K562 (cell line): Measurements from ENCODE around the gene ULBP1. TPM values are rescaled to one million over a fixed set of nuclear protein-coding genes. Genes with fewer than 3 reads are reported as not detected.
"Not testable (repeated sequence)": the region's sequence is repeated elsewhere in the genome, so short reads cannot be mapped to it uniquely, and the experiment has no call there.

ENCODE experiments used
- ATAC-seq: fragments of 200-7000 bp; cut with Tn5 transposase; 3 replicates; pipeline ENCODE4 v1.9.1; 2020; ENCODE audit warnings: moderate library complexity
- BruUV-seq: library from RNA; stranded (reverse); fragments of 400-500 nt; replicated peaks from 2 replicates; lab custom pipeline; 2021; lab: Mats Ljungman, UMichigan
- CTCF ChIA-PET: fragments of 300-600 bp; formaldehyde crosslinking; extraction: SDS; loops from one replicate; lab custom pipeline; 2021; ENCODE audit warnings: low intra/inter-chr PET ratio; lab: Yijun Ruan, JAX
- POLR2A ChIA-PET: fragments of 300-600, 350-650 bp; sonication (Branson Sonifier 250); formaldehyde crosslinking; extraction: SDS; loops from one replicate; lab custom pipeline; 2021; ENCODE audit warnings: antibody characterized with exemption, inconsistent platforms; lab: Yijun Ruan, JAX
- DNase-seq, 4 experiments: peaks; one replicate each; pipeline versions ENCODE4 v3.0.0 to v3.0.0-alpha.2; 2011 to 2018; ENCODE audit warnings: low spot score in 3 of 4, mixed read lengths in 3 of 4; ENCODE audit errors: extremely low read depth in 1 of 4
- FAIRE-seq: peaks from 2 replicates; lab custom pipeline; 2011; peaks lifted over from hg19 to GRCh38; lab: Jason Lieb, UNC
- H2AFZ ChIP-seq: 2 replicates; pipeline ENCODE4 v1.6.0; 2011; ENCODE audit warnings: low read depth, low read length, control low read depth, inconsistent platforms
- H3K27ac ChIP-seq: fragments of 200-600 bp; 3 replicates; pipeline ENCODE4 v1.8.0; 2011; ENCODE audit warnings: low read depth, mild to moderate bottlenecking, control low read depth, inconsistent platforms, low read length, moderate library complexity, mixed read lengths; ENCODE audit errors: extremely low read depth
- H3K27me3 ChIP-seq, 2 experiments: fragments of 300-600 bp in 1 of 2; 2 replicates in 1 of 2; 3 replicates in 1 of 2; pipeline versions ENCODE4 v1.6.0 to v1.8.0; 2011; ENCODE audit warnings: inconsistent platforms in 2 of 2, low read length in 2 of 2, mild to moderate bottlenecking in 1 of 2, mixed read lengths in 1 of 2, moderate library complexity in 1 of 2; ENCODE audit not compliant: control insufficient read depth in 2 of 2, insufficient read depth in 2 of 2
- H3K36me3 ChIP-seq: fragments of 300-600 bp; 3 replicates; pipeline ENCODE4 v1.8.0; 2011; ENCODE audit warnings: mild to moderate bottlenecking, low read length, inconsistent platforms; ENCODE audit not compliant: control insufficient read depth, insufficient read depth
- H3K4me1 ChIP-seq, 2 experiments: fragments of 200-600 bp in 1 of 2; replicated peaks in 1 of 2; 2 replicates in 1 of 2; 3 replicates in 1 of 2; pipeline versions ENCODE4 v1.5.1 to v1.8.0; 2011; ENCODE audit warnings: inconsistent platforms in 2 of 2, low read length in 2 of 2, mild to moderate bottlenecking in 1 of 2, mixed read lengths in 1 of 2, moderate library complexity in 1 of 2; ENCODE audit not compliant: control insufficient read depth in 2 of 2, insufficient read depth in 2 of 2
- H3K4me2 ChIP-seq: 2 replicates; pipeline ENCODE4 v1.6.1; 2011; ENCODE audit warnings: low read length, control low read depth, inconsistent platforms, mixed read lengths; ENCODE audit not compliant: insufficient read depth
- H3K4me3 ChIP-seq: fragments of 200-600 bp; sonication (generic), shearing (Covaris generic); 2 replicates; pipeline ENCODE4 v1.5.1; 2016; ENCODE audit warnings: control low read depth, inconsistent platforms
- H3K79me2 ChIP-seq: fragments of 200-600 bp; 3 replicates; pipeline ENCODE4 v1.8.0; 2011; ENCODE audit warnings: low read length, inconsistent platforms; ENCODE audit not compliant: control insufficient read depth, insufficient read depth
- H3K9ac ChIP-seq, 2 experiments: 2 replicates each; pipeline versions ENCODE4 v1.6.0 to v1.6.1; 2011; ENCODE audit warnings: low read depth in 2 of 2, low read length in 2 of 2, control low read depth in 1 of 2, inconsistent platforms in 1 of 2, mild to moderate bottlenecking in 1 of 2, mixed read lengths in 1 of 2; ENCODE audit not compliant: insufficient read depth in 1 of 2
- H3K9me1 ChIP-seq: one replicate; pipeline ENCODE4 v1.6.0; 2011; ENCODE audit warnings: inconsistent platforms, mild to moderate bottlenecking, low read length, moderate library complexity; ENCODE audit not compliant: control insufficient read depth, insufficient read depth
- H3K9me3 ChIP-seq: replicated peaks from 2 replicates; pipeline ENCODE4 v1.5.1; 2011; ENCODE audit warnings: low read depth, low read length, inconsistent platforms; ENCODE audit not compliant: control insufficient read depth, insufficient read depth
- H4K20me1 ChIP-seq: replicated peaks from 2 replicates; pipeline ENCODE4 v1.6.1; 2011; ENCODE audit warnings: low read length, inconsistent platforms, mixed read lengths; ENCODE audit not compliant: control insufficient read depth, insufficient read depth
- CHD2 ChIP-seq: IDR thresholded peaks from 2 replicates; pipeline ENCODE4 v1.6.1; 2011; ENCODE audit warnings: low read depth, low read length
- RCOR1 ChIP-seq, 2 experiments: IDR thresholded peaks; 2 replicates each; pipeline ENCODE4 v1.6.1; 2012; ENCODE audit warnings: low read depth in 2 of 2, low read length in 2 of 2, borderline replicate concordance in 1 of 2, improper control_type of control experiment in 1 of 2
- RFX1 ChIP-seq: fragments of 450-650 bp; IDR thresholded peaks from 2 replicates; pipeline ENCODE4 v1.6.1; 2016; ENCODE audit warnings: mild to moderate bottlenecking, moderate library complexity
- ZBTB2 ChIP-seq: fragments of 450-650 bp; IDR thresholded peaks from 2 replicates; pipeline ENCODE4 v1.6.1; 2016; ENCODE audit warnings: antibody characterized with exemption
- ZNF121 ChIP-seq: sonication (generic); formaldehyde crosslinking; conservative IDR thresholded peaks from 2 replicates; pipeline ENCODE4 v1.8.0; 2022; ENCODE audit warnings: missing genetic modification reagents
- ZNF561 ChIP-seq: fragments of 450-650 bp; formaldehyde crosslinking; conservative IDR thresholded peaks from 2 replicates; pipeline ENCODE4 v1.4.0; 2020; ENCODE audit warnings: mild to moderate bottlenecking, moderate library complexity
- ZNF644 ChIP-seq: fragments of 200-800 bp; sonication (Bioruptor generic); IDR thresholded peaks from 2 replicates; pipeline ENCODE4 v1.6.1; 2016; ENCODE audit warnings: low read depth, missing genetic modification characterization, missing compliant biosample characterization
- WGBS: fragments of 100-300 bp; shearing (Covaris generic); methylation state at CpG from one replicate; pipeline ENCODE4 v1.1.6; 2016; ENCODE audit warnings: low coverage, mixed read lengths; ENCODE audit not compliant: insufficient coverage; ENCODE audit errors: missing lambda C conversion rate; 5-methylcytosine and 5-hydroxymethylcytosine counted together
- in situ Hi-C: fragments of 300-500 bp; cut with MboI; formaldehyde crosslinking; loops from 4 replicates; pipeline ENCODE4 v1.15.0; 2018; ENCODE audit warnings: inconsistent platforms, mixed read lengths
- intact Hi-C: fragments of 100-400 bp; cut with micrococcal nuclease; formaldehyde crosslinking; loops from 2 replicates; pipeline ENCODE4 v1.14.2; 2022
- polyA plus RNA-seq, 8 experiments: library from polyadenylated mRNA; depleted of rRNA in 4 of 8; stranded (reverse) in 5 of 8; unstranded in 3 of 8; fragments of >200 nt; fragmentation: Nextera tagmentation in 2 of 8; fragmentation: Illumina TruSeq in 1 of 8; extraction: Ambion mirVana in 2 of 8; extraction: Trizol in 1 of 8; gene quantifications; 2 replicates each; pipeline versions ENCODE4 v1.2.1 to v1.2.3, GENCODE V29; 2011 to 2014; ENCODE audit warnings: inconsistent platforms in 1 of 8, missing spikeins in 1 of 8
- total RNA-seq, 7 experiments: library from RNA; depleted of rRNA in 6 of 7; stranded (reverse); fragments of >200 nt in 6 of 7; fragmentation: Illumina TruSeq in 2 of 7; extraction: Trizol in 2 of 7; gene quantifications; 2 replicates each; pipeline versions ENCODE4 v1.2.1 to v1.2.3, GENCODE V29; 2011 to 2021; ENCODE audit warnings: low replicate concordance in 1 of 7
- TF ChIP-seq, protein P1 (sequence below): fragments of 250-450 bp; sonication (Bioruptor Pico); IDR thresholded peaks from 2 replicates; pipeline ENCODE4 v1.5.0; 2021; ENCODE audit warnings: mild to moderate bottlenecking, borderline replicate concordance

The ULBP1 gene
- total and polyA plus RNA-seq, 9 of the 15 experiments (the other 6 are each of a cell fraction or from before 2014, with no cell fraction given), result 0.33 to 6.0 (median 2.5) TPM

GRCh38 chr6:149959806-149960205 lies 3.9 kb upstream of the ULBP1 start:
- H3K9me3 ChIP-seq, H3K36me3 ChIP-seq, BruUV-seq, H3K9ac ChIP-seq, H3K9me1 ChIP-seq, FAIRE-seq, DNase-seq, H2AFZ ChIP-seq, H3K79me2 ChIP-seq, H4K20me1 ChIP-seq, H3K4me3 ChIP-seq, ATAC-seq, H3K4me2 ChIP-seq, intact Hi-C loops, in situ Hi-C loops, H3K27ac ChIP-seq: not testable (repeated sequence)
- CTCF ChIA-PET, result interaction anchor here (0.6 kb wide), 1 partner anchor 436 kb away, joined by 3 read pairs; no protein-coding TSS in a partner anchor
- WGBS, result 4% methylated on average over 2 of the region's 4 CpGs
- POLR2A ChIA-PET, result interaction anchor here (1.0 kb wide), 1 partner anchor 51 kb away, joined by 3 read pairs; no protein-coding TSS in a partner anchor
- peaks cover 11 to 13% of the 10 kb centered on the region in 2 experiments; a peak in 4 of 5 replicates for H3K27me3 ChIP-seq
- peaks cover 9 to 21% of the 10 kb centered on the region in 2 experiments; a peak in 4 of 5 replicates for H3K4me1 ChIP-seq
- peak; percentile 13; the same call in 1 of the 2 replicates for TF ChIP-seq RFX1
- peak; percentile 53; the same call in 1 of the 2 replicates for TF ChIP-seq ZNF121 (CRISPR knock-in tag)

- Histone ChIP-seq H3K79me2 (no peaks in the 10 kb centered on the region), H3K27ac (no peak overlapping the region), H2AFZ (no peak overlapping the region), H3K9me1 (no peaks in the 10 kb centered on the region), H3K4me1 (peaks cover 9 to 21% of the 10 kb centered on the region in 2 experiments; a peak in 4 of 5 replicates), H3K9me3 (peaks cover 10% of the 10 kb centered on the region), H3K27me3 (peaks cover 7 to 11% of the 10 kb centered on the region in 2 experiments; a peak in 4 of 5 replicates), H3K36me3 (no peaks in the 10 kb centered on the region), H4K20me1 (no peaks in the 10 kb centered on the region), H3K4me3 (no peak overlapping the region), H3K4me2 (no peak overlapping the region), H3K9ac (no peak overlapping the region; a peak in 1 of 4 replicates)
- BruUV-seq, result no TSS peak
- FAIRE-seq (no peak), DNase-seq (no peak), ATAC-seq (no peak)
- intact Hi-C loops, result no loop called here
- 21% methylated on average over 6 of the region's 6 CpGs for WGBS
- CTCF ChIA-PET, result interaction anchor here (0.6 kb wide), 1 partner anchor 435 kb away, joined by 3 read pairs; no protein-coding TSS in a partner anchor
- in situ Hi-C loops, result no loop called here
- POLR2A ChIA-PET, result interaction anchor here (1.0 to 1.3 kb wide), 2 partner anchors 10 to 50 kb away, joined by 3 to 5 read pairs; no protein-coding TSS in a partner anchor
- TF ChIP-seq RCOR1 (IDR thresholded peaks at IDR 0.05; ENCODE audit: borderline replicate concordance in 1 of 2, low read depth in 2 of 2, low read length in 2 of 2) (no peak), ZNF644 (no peak), CHD2 (no peak), ZBTB2 (no peak), ZNF561 (no peak)
- TF ChIP-seq, protein P1, sequence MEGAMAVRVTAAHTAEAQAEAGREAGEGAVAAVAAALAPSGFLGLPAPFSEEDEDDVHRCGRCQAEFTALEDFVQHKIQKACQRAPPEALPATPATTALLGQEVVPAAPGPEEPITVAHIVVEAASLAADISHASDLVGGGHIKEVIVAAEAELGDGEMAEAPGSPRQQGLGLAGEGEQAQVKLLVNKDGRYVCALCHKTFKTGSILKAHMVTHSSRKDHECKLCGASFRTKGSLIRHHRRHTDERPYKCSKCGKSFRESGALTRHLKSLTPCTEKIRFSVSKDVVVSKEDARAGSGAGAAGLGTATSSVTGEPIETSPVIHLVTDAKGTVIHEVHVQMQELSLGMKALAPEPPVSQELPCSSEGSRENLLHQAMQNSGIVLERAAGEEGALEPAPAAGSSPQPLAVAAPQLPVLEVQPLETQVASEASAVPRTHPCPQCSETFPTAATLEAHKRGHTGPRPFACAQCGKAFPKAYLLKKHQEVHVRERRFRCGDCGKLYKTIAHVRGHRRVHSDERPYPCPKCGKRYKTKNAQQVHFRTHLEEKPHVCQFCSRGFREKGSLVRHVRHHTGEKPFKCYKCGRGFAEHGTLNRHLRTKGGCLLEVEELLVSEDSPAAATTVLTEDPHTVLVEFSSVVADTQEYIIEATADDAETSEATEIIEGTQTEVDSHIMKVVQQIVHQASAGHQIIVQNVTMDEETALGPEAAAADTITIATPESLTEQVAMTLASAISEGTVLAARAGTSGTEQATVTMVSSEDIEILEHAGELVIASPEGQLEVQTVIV (CRISPR knock-in tag), result no peak
Measured at GRCh38 chr6:149960488-149960887, 3.3 kb upstream of the ULBP1 start.
